Calu3 (cell line): ENCODE measurements around the gene DHX35. TPM values are rescaled to one million over a fixed set of nuclear protein-coding genes. Genes with fewer than 3 reads are reported as not detected.

Experiments used
- BruUV-seq: library from RNA; stranded (reverse); fragments of 400-500 nt; replicated peaks from 2 replicates; lab custom pipeline; 2021; lab: Mats Ljungman, UMichigan
- CTCF ChIA-PET: fragments of 300-600 bp; sonication (Branson Sonifier 250); formaldehyde crosslinking; loops from one replicate; lab custom pipeline; 2022; ENCODE audit warnings: antibody characterized with exemption; lab: Charles Lee
- DNase-seq: peaks from one replicate; pipeline ENCODE4 v3.0.0; 2022
- H3K27ac Mint-ChIP-seq: one replicate; pipeline ENCODE4 v1.8.0; 2022; ENCODE audit warnings: mixed read lengths; ENCODE audit not compliant: unreplicated experiment
- H3K27me3 Mint-ChIP-seq: one replicate; pipeline ENCODE4 v1.8.0; 2022; ENCODE audit warnings: mixed read lengths; ENCODE audit not compliant: unreplicated experiment
- H3K36me3 Mint-ChIP-seq: one replicate; pipeline ENCODE4 v1.8.0; 2022; ENCODE audit warnings: mild to moderate bottlenecking, moderate library complexity, mixed read lengths; ENCODE audit not compliant: insufficient read depth, unreplicated experiment
- H3K4me1 Mint-ChIP-seq: one replicate; pipeline ENCODE4 v1.8.0; 2022; ENCODE audit warnings: mild to moderate bottlenecking, low read depth, mixed read lengths; ENCODE audit not compliant: unreplicated experiment
- H3K4me3 Mint-ChIP-seq: one replicate; pipeline ENCODE4 v1.8.0; 2022; ENCODE audit warnings: mild to moderate bottlenecking, low read depth, moderate library complexity, mixed read lengths; ENCODE audit not compliant: unreplicated experiment
- H3K9me3 Mint-ChIP-seq: one replicate; pipeline ENCODE4 v1.8.0; 2022; ENCODE audit warnings: low read depth, mixed read lengths; ENCODE audit not compliant: unreplicated experiment
- intact Hi-C: fragments of 100-400 bp; cut with micrococcal nuclease; formaldehyde crosslinking; loops from one replicate; pipeline ENCODE4 v1.10.0; 2022; ENCODE audit not compliant: unreplicated experiment
- total RNA-seq: library from RNA; stranded (reverse); gene quantifications from 2 replicates; pipeline ENCODE4 v1.2.3, GENCODE V29; 2022
- TF ChIP-seq, protein P1 (sequence below): fragments of 200-600 bp; IDR thresholded peaks from one replicate; pipeline ENCODE4 v1.8.0; 2022; ENCODE audit warnings: antibody characterized with exemption; ENCODE audit not compliant: unreplicated experiment

Gene DHX35
- total RNA-seq, 1 experiment from 2014 or later = 19.1 TPM

DNA sequence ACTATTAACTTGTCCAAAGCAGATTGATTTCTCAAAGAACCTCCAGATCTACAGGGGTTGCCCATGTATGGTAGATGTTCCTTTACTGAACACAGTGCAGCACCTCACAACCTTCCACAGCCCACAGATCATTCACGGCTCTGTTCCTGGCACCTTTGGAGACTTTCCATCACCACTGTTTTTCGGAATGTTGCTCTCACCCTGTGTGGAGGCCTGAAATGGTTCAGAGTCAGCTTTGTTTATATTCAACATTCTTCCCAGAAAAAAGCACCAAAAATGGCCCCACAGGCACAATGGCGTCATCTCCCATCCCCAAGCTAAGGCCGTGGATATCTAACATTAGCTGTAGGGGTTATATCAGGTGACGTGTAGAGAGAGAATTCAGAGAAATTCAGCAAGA is 74.7 kb downstream of the DHX35 start:
- intact Hi-C loops = no loop called here
- TF ChIP-seq, protein P1, sequence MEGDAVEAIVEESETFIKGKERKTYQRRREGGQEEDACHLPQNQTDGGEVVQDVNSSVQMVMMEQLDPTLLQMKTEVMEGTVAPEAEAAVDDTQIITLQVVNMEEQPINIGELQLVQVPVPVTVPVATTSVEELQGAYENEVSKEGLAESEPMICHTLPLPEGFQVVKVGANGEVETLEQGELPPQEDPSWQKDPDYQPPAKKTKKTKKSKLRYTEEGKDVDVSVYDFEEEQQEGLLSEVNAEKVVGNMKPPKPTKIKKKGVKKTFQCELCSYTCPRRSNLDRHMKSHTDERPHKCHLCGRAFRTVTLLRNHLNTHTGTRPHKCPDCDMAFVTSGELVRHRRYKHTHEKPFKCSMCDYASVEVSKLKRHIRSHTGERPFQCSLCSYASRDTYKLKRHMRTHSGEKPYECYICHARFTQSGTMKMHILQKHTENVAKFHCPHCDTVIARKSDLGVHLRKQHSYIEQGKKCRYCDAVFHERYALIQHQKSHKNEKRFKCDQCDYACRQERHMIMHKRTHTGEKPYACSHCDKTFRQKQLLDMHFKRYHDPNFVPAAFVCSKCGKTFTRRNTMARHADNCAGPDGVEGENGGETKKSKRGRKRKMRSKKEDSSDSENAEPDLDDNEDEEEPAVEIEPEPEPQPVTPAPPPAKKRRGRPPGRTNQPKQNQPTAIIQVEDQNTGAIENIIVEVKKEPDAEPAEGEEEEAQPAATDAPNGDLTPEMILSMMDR = no peak
- Mint-ChIP-seq H3K4me1 (no peaks in the 10 kb centered on the region), H3K9me3 (no peaks in the 10 kb centered on the region), H3K4me3 (no peak overlapping the region), H3K36me3 (peaks cover 30% of the 10 kb centered on the region), H3K27me3 (no peaks in the 10 kb centered on the region), H3K27ac (no peak overlapping the region)
- no TSS peak for BruUV-seq
- CTCF ChIA-PET = no interaction called here
- no peak for DNase-seq

DNA sequence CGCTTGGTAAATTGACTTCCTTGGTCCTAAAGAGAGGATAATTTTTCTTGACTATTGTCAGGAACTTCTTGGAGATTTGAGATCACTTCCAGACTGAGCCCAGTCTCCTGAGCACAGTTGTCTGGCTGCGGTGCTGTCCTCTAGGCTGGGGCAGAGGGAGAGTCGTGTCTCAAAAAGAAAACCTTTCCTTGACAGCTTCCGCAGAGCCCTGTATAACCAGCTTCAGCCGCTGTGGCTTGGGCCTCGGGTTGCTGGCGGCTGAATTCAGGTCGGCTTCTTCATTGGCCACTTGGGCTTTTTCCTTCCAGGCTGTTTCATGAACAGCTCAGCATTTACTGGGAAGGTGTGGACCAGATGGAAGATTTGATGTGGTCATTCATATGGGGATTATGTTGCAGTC is 75.9 kb downstream of the DHX35 start:
- Mint-ChIP-seq H3K9me3 (no peaks in the 10 kb centered on the region), H3K4me3 (no peak overlapping the region), H3K27me3 (no peaks in the 10 kb centered on the region), H3K36me3 (peaks cover 26% of the 10 kb centered on the region), H3K4me1 (no peaks in the 10 kb centered on the region), H3K27ac (no peak overlapping the region)
- TF ChIP-seq, protein P1 = no peak
- no TSS peak for BruUV-seq
- CTCF ChIA-PET = interaction anchor here (1.0 kb wide), 1 partner anchor 11 kb away, joined by 3 read pairs; no protein-coding TSS in a partner anchor
- intact Hi-C loops = no loop called here
- no peak for DNase-seq

DNA sequence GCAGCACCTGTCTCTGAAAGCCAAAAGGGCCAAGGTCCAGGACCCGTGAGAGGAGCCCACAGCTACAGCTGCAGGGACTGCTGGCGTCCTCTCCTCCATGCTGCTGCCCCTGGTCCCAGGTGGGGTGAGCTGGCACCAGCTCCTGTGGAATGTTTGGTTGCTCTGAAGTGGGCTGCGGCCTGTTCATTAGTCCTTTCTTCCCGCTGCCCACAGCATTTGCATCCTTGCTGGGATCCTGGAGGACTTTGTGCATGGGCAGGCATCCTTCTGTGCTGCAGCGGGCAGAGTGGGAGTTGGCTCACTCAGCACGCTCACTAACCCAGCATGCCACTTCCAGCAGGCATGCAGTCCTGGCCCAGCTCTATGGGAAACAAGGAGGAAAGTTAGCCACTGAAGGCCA is 76.4 kb downstream of the DHX35 start:
- BruUV-seq = no TSS peak
- H3K27me3 Mint-ChIP-seq = no peaks in the 10 kb centered on the region
- H3K27ac Mint-ChIP-seq = no peak overlapping the region
- H3K4me1 Mint-ChIP-seq = no peaks in the 10 kb centered on the region
- TF ChIP-seq, protein P1 = no peak
- H3K9me3 Mint-ChIP-seq = no peaks in the 10 kb centered on the region
- H3K36me3 Mint-ChIP-seq = peaks cover 22% of the 10 kb centered on the region
- intact Hi-C loops = no loop called here
- no peak for DNase-seq
- CTCF ChIA-PET = interaction anchor here (1.1 kb wide), 1 partner anchor 10 kb away, joined by 3 read pairs; no protein-coding TSS in a partner anchor
- H3K4me3 Mint-ChIP-seq = no peak overlapping the region

DNA sequence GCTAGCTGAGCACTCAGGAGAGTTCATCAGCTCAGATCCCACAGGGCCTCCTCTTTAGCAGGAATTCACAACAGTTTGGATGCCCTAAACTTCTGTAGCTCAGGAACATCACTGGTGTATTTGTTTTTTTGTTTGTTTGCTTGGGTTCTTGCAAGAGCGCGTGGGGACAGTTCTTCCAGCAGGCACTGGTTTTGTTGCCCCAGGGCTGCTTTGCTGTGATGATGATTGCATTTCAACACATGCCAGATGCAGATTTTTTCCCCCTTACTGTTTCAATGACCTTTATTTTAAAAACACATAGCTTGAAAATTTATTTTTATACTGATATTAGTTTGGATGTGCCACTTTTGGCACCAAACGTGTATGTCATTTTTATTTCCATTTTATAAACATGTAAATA is 77.1 kb downstream of the DHX35 start:
- DNase-seq = no peak
- intact Hi-C loops = no loop called here
- TF ChIP-seq, protein P1 = no peak
- BruUV-seq = no TSS peak
- no peaks in the 10 kb centered on the region for H3K4me1 Mint-ChIP-seq
- CTCF ChIA-PET = interaction anchor here (1.1 kb wide), 1 partner anchor 11 kb away, joined by 3 read pairs; no protein-coding TSS in a partner anchor
- H3K4me3 Mint-ChIP-seq = no peak overlapping the region
- H3K36me3 Mint-ChIP-seq = peaks cover 19% of the 10 kb centered on the region
- H3K9me3 Mint-ChIP-seq = no peaks in the 10 kb centered on the region
- no peak overlapping the region for H3K27ac Mint-ChIP-seq
- H3K27me3 Mint-ChIP-seq = no peaks in the 10 kb centered on the region
